ENCODE results near the gene GTF3A. TPM values are rescaled to one million over a fixed set of nuclear protein-coding genes. Genes with fewer than 3 reads are reported as not detected.

Gene GTF3A
- total and polyA plus RNA-seq, 2 experiments from 2014 or later, result 109 to 190 TPM

- TF ChIP-seq, protein P1, sequence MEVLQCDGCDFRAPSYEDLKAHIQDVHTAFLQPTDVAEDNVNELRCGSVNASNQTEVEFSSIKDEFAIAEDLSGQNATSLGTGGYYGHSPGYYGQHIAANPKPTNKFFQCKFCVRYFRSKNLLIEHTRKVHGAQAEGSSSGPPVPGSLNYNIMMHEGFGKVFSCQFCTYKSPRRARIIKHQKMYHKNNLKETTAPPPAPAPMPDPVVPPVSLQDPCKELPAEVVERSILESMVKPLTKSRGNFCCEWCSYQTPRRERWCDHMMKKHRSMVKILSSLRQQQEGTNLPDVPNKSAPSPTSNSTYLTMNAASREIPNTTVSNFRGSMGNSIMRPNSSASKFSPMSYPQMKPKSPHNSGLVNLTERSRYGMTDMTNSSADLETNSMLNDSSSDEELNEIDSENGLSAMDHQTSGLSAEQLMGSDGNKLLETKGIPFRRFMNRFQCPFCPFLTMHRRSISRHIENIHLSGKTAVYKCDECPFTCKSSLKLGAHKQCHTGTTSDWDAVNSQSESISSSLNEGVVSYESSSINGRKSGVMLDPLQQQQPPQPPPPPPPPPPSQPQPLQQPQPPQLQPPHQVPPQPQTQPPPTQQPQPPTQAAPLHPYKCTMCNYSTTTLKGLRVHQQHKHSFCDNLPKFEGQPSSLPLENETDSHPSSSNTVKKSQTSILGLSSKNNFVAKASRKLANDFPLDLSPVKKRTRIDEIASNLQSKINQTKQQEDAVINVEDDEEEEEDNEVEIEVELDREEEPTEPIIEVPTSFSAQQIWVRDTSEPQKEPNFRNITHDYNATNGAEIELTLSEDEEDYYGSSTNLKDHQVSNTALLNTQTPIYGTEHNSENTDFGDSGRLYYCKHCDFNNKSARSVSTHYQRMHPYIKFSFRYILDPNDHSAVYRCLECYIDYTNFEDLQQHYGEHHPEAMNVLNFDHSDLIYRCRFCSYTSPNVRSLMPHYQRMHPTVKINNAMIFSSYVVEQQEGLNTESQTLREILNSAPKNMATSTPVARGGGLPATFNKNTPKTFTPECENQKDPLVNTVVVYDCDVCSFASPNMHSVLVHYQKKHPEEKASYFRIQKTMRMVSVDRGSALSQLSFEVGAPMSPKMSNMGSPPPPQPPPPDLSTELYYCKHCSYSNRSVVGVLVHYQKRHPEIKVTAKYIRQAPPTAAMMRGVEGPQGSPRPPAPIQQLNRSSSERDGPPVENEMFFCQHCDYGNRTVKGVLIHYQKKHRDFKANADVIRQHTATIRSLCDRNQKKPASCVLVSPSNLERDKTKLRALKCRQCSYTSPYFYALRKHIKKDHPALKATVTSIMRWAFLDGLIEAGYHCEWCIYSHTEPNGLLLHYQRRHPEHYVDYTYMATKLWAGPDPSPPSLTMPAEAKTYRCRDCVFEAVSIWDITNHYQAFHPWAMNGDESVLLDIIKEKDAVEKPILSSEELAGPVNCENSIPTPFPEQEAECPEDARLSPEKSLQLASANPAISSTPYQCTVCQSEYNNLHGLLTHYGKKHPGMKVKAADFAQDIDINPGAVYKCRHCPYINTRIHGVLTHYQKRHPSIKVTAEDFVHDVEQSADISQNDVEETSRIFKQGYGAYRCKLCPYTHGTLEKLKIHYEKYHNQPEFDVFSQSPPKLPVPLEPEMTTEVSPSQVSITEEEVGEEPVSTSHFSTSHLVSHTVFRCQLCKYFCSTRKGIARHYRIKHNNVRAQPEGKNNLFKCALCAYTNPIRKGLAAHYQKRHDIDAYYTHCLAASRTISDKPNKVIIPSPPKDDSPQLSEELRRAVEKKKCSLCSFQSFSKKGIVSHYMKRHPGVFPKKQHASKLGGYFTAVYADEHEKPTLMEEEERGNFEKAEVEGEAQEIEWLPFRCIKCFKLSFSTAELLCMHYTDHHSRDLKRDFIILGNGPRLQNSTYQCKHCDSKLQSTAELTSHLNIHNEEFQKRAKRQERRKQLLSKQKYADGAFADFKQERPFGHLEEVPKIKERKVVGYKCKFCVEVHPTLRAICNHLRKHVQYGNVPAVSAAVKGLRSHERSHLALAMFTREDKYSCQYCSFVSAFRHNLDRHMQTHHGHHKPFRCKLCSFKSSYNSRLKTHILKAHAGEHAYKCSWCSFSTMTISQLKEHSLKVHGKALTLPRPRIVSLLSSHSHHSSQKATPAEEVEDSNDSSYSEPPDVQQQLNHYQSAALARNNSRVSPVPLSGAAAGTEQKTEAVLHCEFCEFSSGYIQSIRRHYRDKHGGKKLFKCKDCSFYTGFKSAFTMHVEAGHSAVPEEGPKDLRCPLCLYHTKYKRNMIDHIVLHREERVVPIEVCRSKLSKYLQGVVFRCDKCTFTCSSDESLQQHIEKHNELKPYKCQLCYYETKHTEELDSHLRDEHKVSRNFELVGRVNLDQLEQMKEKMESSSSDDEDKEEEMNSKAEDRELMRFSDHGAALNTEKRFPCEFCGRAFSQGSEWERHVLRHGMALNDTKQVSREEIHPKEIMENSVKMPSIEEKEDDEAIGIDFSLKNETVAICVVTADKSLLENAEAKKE (CRISPR knock-in tag; IDR thresholded peaks at IDR 0.05), result no peak
- no peak for TF ChIP-seq EZH2 (IDR thresholded peaks at IDR 0.05; ENCODE audit: low read depth, unreplicated experiment)
Observed at GRCh38 chr13:27393101-27393500, 31.3 kb upstream of the GTF3A start (continued).

GRCh38 chr13:27395007-27395510, 29.4 kb upstream of the GTF3A start:
- Histone ChIP-seq H4K20me1 (replicated peaks; ENCODE audit: insufficient read depth) (no peaks in the 10 kb centered on the region), H3K9me2 (ENCODE audit: insufficient read depth) (peaks cover 5% of the 10 kb centered on the region; the same call in 1 of the 2 replicates), H3F3A (replicated peaks; ENCODE audit: low read depth) (no peaks in the 10 kb centered on the region), H3K79me2 (replicated peaks; ENCODE audit: insufficient read depth) (no peaks in the 10 kb centered on the region), H3K4me3 (no peak overlapping the region), H3K4me1 (ENCODE audit: insufficient read depth) (no peaks in the 10 kb centered on the region), H3K4me2 (no peak overlapping the region), H2AFZ (peak overlapping the region; percentile 63; the same call in 1 of the 2 replicates), H3K27me3 (ENCODE audit: insufficient read depth) (no peaks in the 10 kb centered on the region), H3K27ac (ENCODE audit: low read depth) (no peak overlapping the region), H3K36me3 (ENCODE audit: insufficient read depth) (no peaks in the 10 kb centered on the region)
- Mint-ChIP-seq H3K36me3 (ENCODE audit: low read depth) (no peaks in the 10 kb centered on the region), H3K27me3 (ENCODE audit: insufficient read depth, low read depth, poor library complexity) (peaks cover 1% of the 10 kb centered on the region), H3K4me3 (no peak overlapping the region), H3K4me1 (peaks cover 3% of the 10 kb centered on the region; the same call in 2 of the 3 replicates), H3K27ac (no peak overlapping the region), H3K9me3 (no peaks in the 10 kb centered on the region)
- TF ChIP-seq, protein P1 (CRISPR knock-in tag; IDR thresholded peaks at IDR 0.05), result no peak
- DNase-seq (ENCODE audit: low spot score) (no peak), ATAC-seq (no peak)

All from GM23338 (cell line).